Left lobe of liver (tissue), 2 donors: Measurements from ENCODE around the gene PRND. TPM values are rescaled to one million over a fixed set of nuclear protein-coding genes. Genes with fewer than 3 reads are reported as not detected.

ENCODE experiments used
- ATAC-seq: fragments of 200-7000 bp; cut with Tn5 transposase; one replicate; pipeline ENCODE4 v1.9.1; 2020; ENCODE audit warnings: mild to moderate bottlenecking, moderate library complexity
- DNase-seq: peaks from one replicate; pipeline ENCODE4 v3.0.0-alpha.2; 2020; ENCODE audit warnings: low spot score
- total RNA-seq: library from RNA; stranded (reverse); gene quantifications from one replicate; pipeline ENCODE4 v1.2.1, GENCODE V29; 2021
- donor health status: DM: no; HTN: no; CAD: no; lungs with moderate emphysema.
- donor health status: DM: no; HTN: yes; CAD: no.

Gene PRND
- total RNA-seq, 1 donor from 2014 or later, result not detected

- DNase-seq (no peak), ATAC-seq (peak; percentile 72)
Measured at GRCh38 chr20:4775322-4776078, 53.8 kb downstream of the PRND start.

- ATAC-seq, result peak; percentile 80
- DNase-seq, result peak; percentile 73
Measured at GRCh38 chr20:4776079-4776630, 54.4 kb downstream of the PRND start.

Other genes with a start within 250 kb of the PRND start
- gene PRNP, start 35.5 kb upstream of the PRND start, total RNA-seq, result 20.5 TPM
- 2.4 TPM for gene RASSF2, start 101.7 kb downstream of the PRND start, total RNA-seq